Activated naive CD4-positive, alpha-beta T cell treated with anti-CD3 and anti-CD28 coated beads, Interleukin-2, amount 50 U/mL, for 72 hours (primary cell): Measurements from ENCODE around the gene TRABD2B. TPM values are rescaled to one million over a fixed set of nuclear protein-coding genes. Genes with fewer than 3 reads are reported as not detected.

Source experiments
- ATAC-seq, 2 donors: fragments of 150-1000 bp; cut with Tn5 transposase; 2 replicates each; pipeline ENCODE4 v1.10.0; 2021; ENCODE audit warnings: mild to moderate bottlenecking in 2 of 2, moderate library complexity in 2 of 2
- DNase-seq, 2 donors: peaks; one replicate each; pipeline ENCODE4 v3.0.0; 2021 to 2022; ENCODE audit warnings: low spot score in 2 of 2
- H3K27ac Mint-ChIP-seq, 2 donors: one replicate each; pipeline ENCODE4 v1.8.0; 2022; ENCODE audit warnings: mild to moderate bottlenecking in 2 of 2, mixed read lengths in 2 of 2
- H3K36me3 Mint-ChIP-seq, 2 donors: one replicate each; pipeline ENCODE4 v1.8.0; 2022; ENCODE audit warnings: mixed read lengths in 2 of 2
- H3K9me3 Mint-ChIP-seq, 2 donors: one replicate each; pipeline ENCODE4 v1.8.0; 2022; ENCODE audit warnings: mixed read lengths in 2 of 2
- total RNA-seq, 2 donors: library from RNA; stranded (reverse); gene quantifications; one replicate each; pipeline ENCODE4 v1.2.3, GENCODE V29; 2022

TRABD2B gene
- total RNA-seq, 2 donors from 2014 or later, result not detected

DNA sequence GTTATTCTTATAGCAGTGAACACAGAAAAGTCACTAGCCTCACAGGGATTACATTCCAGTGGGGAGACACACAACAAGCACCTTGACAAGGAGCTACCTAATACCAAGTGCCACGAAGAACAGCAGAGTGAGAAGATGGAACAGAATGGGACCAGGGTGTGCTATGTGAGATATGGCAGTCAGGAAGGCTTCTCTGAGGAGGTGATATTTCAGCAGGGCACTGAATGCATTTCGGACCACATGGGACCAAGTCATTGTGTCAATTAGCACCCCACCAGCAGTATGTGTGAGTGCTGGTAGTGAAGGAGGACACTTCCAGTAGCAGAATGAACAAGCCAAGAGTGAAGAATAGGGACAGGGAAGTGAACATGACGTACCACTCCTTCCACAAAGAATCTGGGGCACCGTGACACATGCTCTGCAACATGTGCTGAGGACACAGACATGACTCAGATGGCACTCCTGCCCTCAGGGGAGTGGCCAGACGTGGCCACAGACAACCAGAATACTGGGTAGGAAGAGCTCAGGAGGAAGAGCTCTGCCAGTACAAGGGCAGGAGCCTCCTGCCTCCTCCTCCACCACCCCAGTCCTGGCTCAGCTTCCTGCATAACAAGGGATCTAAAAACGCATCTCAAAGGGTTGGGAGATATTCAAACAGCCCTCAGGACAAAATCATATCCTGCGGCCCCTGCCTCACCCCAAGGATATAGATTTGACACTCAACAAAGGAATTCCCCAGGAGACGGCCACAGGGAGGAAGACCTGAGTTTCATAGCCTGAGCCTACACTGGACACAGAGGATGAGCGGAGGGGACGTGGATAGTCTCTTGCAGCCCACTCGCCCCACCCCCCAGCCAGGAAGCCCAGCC, 102.5 kb downstream of the TRABD2B start:
- no peaks in the 10 kb centered on the region for H3K36me3 Mint-ChIP-seq
- no peaks in the 10 kb centered on the region for H3K9me3 Mint-ChIP-seq
- H3K27ac Mint-ChIP-seq, result no peak overlapping the region
- DNase-seq (no peak), ATAC-seq (no peak)

DNA sequence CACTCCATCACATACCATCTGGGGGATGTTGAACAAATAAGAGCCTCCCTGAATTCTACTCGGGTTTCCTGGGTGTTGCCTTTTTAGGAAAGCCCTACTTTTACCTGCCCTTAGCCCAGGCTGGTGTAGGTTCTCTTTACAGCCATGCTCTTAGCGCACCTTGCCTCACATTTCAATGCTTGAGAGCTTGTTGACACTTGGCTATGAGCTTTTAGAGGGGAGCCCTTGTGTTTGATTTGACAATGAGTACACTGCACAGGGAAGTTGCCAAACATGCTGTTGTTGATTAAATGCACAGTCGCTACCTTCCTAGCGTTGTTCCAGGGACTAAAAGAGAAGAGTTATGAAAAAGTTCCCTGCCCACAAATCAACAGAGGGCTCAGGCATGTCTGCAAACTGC, 103.8 kb downstream of the TRABD2B start:
- Mint-ChIP-seq H3K27ac (no peak overlapping the region), H3K9me3 (no peaks in the 10 kb centered on the region), H3K36me3 (no peaks in the 10 kb centered on the region)
- DNase-seq (no peak), ATAC-seq (no peak)

DNA sequence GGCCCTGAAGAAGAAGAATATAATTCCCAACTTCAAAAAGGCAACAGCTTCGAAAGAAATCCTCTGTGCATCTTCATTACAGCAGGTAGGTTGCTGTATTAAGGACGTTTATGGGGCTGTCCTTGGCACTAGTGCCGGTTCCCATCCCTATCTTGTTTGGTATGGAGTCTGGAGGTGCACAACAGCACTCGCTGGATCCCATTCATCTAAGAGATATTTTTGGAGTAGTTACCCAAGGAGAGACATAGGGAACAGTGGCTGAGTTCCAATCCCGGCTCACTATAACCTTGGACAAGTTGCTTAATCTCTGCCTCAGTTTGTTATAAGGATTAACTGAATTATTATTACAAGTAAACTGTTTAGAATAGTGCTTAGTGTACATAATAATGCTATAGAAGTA, 106.4 kb downstream of the TRABD2B start:
- Mint-ChIP-seq H3K9me3 (no peaks in the 10 kb centered on the region), H3K27ac (no peak overlapping the region), H3K36me3 (no peaks in the 10 kb centered on the region)
- ATAC-seq, result no peak
- no peak for DNase-seq

DNA sequence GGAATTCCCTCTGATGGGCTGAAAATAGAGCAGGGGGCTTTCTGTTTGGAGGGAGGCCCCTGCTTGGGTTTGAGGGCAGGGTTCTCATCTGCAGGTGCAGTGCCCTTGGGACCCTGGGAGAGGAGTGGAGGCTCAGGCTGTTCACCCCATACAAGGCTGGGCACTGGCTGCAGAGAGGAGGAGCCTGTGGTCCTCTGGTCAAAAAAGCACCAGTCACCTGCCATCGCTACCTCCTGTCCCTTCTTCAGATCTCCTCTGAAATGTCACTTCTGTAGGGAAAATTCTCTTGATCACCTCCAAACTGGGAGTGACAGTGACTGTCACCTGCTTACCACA, 108.9 kb downstream of the TRABD2B start:
- Mint-ChIP-seq H3K27ac (no peak overlapping the region), H3K9me3 (no peaks in the 10 kb centered on the region), H3K36me3 (no peaks in the 10 kb centered on the region)
- DNase-seq (no peak), ATAC-seq (no peak)

DNA sequence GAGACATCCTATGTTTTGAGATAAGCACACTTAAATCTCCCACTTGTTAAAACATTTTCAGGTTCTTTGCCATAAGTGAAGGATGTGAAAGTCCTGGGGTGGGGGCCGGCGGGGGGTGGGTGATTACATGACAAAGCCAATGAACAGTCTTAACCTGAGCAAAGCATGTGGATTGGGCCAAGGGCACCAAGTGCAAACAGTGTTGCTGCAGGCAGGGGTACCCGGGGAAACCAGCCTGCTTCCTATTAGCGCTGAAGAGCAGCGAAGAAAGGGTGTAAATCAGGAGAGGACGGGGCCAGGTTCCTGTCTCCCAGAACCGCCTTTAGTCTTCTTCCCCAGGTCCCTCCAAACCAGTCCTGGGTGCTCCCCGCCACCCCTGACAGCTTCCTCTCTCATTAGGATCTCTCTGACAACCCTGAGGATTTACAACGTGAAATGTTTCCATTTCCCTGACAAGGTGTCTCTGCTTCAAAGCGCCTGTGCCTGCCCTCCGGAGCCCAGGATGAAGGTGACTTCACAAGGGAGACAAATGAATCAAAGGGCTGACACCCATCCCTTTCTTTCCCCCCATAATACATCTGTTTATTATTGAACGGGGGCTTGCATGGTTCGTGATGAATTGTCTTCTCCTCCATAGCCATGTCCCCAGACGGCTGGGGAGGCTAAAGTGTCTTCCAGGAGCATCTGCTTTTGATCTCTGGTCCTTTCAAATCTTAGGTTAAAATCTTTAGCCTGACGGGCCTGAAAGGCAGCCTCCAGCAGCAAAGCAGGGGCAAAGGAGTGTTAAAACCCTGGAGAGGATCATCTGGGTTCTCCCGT, 109.5 kb downstream of the TRABD2B start:
- ATAC-seq (no peak), DNase-seq (no peak)
- H3K27ac Mint-ChIP-seq, result no peak overlapping the region
- H3K36me3 Mint-ChIP-seq, result no peaks in the 10 kb centered on the region
- no peaks in the 10 kb centered on the region for H3K9me3 Mint-ChIP-seq

DNA sequence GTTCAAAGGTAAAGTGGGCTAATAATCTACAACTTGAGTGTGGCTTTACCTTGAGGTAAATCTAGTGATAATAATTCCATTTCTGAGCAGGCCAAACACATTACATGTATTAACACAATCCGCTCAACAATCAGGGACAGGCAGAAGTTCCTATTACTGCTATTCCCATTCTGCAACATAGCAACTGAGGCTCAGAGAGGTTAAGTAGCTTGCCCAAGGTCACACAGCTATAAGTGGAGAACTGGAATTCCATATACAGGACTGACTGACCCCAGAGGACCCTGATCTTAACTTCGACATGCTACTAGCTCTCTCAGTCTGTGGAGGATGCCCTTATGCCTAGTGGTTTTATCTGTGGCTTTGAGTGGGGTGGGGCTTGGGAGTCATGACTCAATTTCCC, 110.1 kb downstream of the TRABD2B start:
- DNase-seq (no peak), ATAC-seq (no peak)
- H3K27ac Mint-ChIP-seq, result no peak overlapping the region
- H3K9me3 Mint-ChIP-seq, result no peaks in the 10 kb centered on the region
- H3K36me3 Mint-ChIP-seq, result no peaks in the 10 kb centered on the region

DNA sequence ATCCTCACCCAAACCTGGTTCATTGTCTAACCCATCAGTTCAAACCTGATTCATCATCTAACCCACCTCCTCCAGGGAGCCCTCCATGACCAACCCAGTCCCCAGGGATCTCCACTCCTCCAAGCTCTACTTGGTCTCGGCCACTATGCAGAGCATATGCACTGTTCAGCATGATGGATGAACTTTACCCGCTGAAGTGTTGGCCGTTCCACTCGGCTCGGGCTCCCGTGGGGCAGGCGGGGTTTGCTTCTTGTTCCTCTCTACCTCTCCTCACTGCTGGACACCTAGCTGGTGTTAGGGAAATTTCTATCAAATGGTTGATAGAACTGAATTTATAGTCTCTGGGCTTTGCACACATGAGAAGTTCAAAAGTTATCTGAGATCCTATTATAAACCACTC, 111.0 kb downstream of the TRABD2B start:
- Mint-ChIP-seq H3K36me3 (no peaks in the 10 kb centered on the region), H3K9me3 (no peaks in the 10 kb centered on the region), H3K27ac (no peak overlapping the region)
- no peak for ATAC-seq
- DNase-seq, result no peak

DNA sequence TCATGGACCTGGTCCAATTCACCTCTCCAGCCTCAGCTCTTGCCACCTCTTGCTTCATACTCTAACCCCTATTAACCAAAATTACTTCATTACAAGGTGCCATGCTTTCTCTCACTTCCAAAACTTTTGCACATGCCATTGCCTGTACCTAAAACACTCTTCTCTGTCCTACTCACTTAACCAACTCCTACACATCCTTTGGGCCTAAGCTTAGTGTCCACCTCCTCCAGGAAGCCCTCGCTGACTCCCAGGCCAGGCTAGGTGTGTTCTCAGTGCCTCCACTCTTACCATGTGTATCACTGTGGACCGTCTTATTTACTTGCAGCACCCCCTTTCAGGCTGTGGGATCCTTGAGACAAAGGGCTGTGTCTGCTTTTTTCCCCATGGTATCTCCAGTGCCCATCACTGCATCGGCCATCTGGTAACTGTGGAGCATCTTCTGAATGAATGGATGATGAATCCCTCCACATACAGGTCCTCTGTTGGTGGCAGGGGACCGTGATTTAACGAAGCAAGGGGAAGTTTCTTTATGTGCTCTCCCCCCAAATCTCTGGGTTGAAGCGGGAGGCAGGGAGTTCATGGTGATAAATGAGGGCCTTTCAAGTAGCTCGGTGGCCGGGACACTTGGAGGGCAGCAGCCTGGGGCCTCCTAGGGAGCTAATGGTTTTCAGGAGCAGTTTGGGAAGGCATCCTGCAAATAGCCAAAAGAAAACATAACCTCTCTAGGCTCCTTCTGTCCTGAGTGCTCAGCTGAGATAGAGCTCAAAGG, 111.9 kb downstream of the TRABD2B start:
- ATAC-seq (no peak), DNase-seq (no peak)
- no peaks in the 10 kb centered on the region for H3K36me3 Mint-ChIP-seq
- H3K27ac Mint-ChIP-seq, result no peak overlapping the region
- H3K9me3 Mint-ChIP-seq, result no peaks in the 10 kb centered on the region

DNA sequence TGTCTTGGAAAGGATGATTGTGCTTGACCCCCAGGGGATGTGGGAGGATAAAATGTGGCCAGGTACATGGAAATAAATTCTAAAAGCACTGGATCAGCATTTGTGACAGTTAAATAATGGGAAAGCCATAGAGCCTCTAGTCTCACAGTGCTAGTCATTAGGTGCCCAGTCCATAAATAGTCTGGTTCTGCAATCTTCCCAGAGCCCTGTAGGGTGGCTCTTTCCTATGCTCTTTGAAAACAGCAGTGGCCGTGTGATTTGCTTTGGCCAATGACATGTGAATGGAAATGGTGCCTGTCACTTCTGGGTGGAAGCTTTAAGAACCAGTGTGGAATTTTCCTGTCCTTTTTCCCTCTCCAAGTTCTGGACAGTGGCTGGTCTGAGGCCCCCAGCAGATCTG, 113.2 kb downstream of the TRABD2B start:
- no peak for DNase-seq
- Mint-ChIP-seq H3K27ac (no peak overlapping the region), H3K36me3 (no peaks in the 10 kb centered on the region), H3K9me3 (no peaks in the 10 kb centered on the region)
- no peak for ATAC-seq

DNA sequence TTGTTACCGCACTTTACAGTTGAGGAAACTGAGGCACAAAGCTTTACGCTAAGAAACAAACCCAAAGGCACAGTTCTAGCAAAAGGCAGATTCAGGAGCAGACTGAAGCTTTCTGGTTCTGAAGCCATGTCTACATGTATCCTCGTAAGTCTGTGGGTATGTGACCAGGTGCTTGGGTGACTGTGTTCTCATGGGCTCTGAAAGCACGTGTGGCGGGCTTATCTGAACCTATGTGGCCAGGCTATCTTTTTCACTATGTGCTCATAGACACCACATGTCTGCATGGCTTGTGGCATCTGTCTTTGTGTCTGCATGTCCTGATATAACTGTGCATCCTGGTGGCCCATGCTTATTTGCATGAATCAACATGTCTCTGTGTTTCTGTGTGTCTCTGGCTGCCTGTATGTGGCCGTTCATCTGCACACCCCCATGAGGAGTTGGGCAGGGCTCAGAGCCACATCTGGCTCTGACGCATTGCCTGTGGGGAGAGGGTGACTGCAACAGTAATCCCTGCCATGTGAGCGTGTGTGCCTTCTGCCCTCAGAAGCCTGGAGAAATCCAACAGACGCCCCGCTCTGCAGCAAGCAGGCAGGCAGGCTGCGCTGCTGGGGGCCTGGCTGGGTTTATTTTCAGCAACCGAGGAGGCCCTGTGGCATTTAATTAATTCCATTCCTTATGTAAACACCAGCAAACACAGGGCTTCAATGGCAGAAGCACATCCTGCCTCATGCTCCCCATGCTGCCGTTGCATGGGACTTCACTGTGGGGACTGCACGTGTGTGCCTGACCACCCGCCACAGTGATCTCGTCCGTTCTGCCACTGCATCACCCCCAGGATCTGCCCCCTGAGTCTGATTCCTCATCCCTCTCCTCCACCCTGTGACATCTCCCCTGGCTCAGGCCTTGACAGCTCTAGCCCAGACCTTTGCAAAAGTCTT, 115.4 kb downstream of the TRABD2B start:
- ATAC-seq, result no peak
- no peaks in the 10 kb centered on the region for H3K36me3 Mint-ChIP-seq
- no peak overlapping the region for H3K27ac Mint-ChIP-seq
- DNase-seq, result no peak
- no peaks in the 10 kb centered on the region for H3K9me3 Mint-ChIP-seq

DNA sequence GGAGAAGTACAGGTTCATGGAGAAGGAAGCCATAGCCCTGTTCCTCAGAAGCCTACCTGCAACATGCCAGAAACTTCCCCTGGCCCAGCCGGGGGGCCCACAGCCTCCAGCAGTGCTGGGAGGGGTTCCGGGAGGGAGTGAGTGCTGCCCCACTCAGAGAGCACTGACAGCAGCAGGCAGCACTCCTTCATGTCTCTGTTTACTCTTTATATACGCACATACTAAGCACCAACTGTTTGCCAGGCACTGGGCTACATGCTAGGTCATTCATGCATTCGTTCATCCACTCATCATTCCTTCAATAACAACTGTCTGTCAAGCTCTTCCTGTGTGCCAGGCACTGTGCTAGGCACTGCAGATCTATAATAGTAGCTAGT, 120.6 kb downstream of the TRABD2B start:
- no peaks in the 10 kb centered on the region for H3K9me3 Mint-ChIP-seq
- ATAC-seq (no peak), DNase-seq (no peak)
- H3K27ac Mint-ChIP-seq, result no peak overlapping the region
- H3K36me3 Mint-ChIP-seq, result no peaks in the 10 kb centered on the region

DNA sequence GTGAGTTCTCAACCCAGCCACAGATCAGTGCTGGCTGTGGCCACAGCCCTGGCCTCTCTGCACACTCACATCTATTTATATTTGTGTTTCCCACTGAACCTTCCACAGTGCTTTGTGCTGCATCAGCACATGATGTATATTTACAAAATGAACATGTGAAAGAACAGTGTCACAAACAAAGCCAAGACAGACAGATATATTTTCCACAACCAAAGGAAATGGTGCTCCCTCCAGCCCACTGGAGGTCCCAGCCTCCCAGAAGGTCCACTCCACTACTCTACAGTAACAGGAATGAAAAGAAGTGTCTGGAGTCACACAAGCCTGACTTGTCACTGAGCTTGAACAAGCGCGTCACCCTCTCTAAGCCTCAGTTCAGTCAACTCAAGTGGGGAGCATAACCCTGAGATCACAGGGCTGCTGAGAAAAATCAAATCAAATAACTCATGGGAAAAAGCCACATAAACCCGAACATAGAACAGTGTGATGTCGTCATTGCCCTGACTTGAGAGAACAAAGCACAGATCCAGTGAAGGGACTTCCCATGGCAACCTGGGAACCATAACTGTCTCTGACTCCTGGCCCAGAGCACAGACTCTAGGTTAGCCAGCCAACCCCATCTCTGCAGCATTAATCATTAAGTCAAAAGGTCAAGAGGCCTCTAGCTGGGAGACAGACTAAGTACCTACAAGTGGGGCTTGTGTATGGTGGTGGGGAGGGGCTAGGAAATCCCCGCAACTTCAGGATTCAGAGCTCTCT, 121.2 kb downstream of the TRABD2B start:
- Mint-ChIP-seq H3K27ac (no peak overlapping the region), H3K9me3 (no peaks in the 10 kb centered on the region), H3K36me3 (no peaks in the 10 kb centered on the region)
- ATAC-seq (peak; percentile 22 to 67), DNase-seq (no peak)

DNA sequence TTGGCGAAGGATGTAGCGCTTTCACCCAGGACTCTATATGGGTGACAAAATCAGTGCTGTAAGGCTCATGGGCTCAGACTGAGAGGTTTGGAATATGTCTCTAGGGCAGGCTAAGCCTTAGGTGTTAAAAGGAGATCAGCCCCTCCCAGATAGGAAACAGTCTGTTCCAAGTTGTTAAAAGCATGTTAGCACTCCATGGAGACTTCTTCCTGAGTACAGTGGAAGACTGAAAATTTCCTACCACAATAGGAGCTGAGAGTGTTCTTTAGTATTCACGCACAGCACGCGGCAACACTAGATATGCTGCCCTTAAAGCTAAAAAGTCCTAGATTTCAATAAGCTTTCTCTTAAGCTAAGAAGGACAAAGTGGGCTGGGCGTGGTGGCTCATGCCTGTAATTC, 122.1 kb downstream of the TRABD2B start:
- Mint-ChIP-seq H3K9me3 (no peaks in the 10 kb centered on the region), H3K36me3 (no peaks in the 10 kb centered on the region), H3K27ac (no peak overlapping the region)
- ATAC-seq (no peak), DNase-seq (no peak)

DNA sequence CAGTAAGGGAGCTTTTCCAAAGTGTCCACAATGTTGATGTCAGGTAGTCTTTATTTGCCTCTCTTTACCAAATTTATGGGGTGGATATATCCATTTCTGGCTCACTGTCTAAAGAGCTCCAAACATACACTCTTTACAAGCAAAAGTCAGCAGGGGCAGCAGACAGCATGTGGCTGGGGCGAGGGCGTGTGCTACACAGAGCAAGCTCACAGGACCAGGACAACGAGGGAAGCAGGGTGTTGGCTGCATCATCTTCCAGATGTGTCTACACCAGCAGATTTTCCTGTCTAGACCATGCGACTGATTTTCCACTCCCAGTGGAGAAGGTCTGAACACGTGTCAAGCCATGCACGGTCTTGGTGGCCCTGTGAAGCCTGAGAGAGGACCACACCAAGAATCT, 123.8 kb downstream of the TRABD2B start:
- H3K36me3 Mint-ChIP-seq, result no peaks in the 10 kb centered on the region
- H3K9me3 Mint-ChIP-seq, result no peaks in the 10 kb centered on the region
- no peak overlapping the region for H3K27ac Mint-ChIP-seq
- no peak for ATAC-seq
- no peak for DNase-seq

DNA sequence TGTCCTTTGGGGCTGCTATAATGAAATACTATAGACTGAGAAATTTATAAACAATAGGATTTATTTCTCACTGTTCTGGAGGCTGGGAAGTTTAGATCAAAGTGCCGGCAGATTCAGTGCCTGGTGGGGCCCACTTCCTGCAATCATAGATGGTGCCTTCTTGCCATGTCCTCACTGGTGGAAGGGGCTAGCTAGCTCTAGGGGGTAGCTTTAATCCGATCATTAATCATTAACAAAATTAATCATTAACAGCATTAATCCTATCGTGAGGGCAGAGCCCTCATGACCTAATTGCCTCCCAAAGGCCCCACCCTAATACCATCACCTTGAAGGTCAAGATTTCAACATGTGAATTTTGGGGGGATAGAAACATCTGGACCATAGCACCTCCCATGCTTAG, 124.3 kb downstream of the TRABD2B start:
- no peak for ATAC-seq
- DNase-seq, result no peak
- H3K9me3 Mint-ChIP-seq, result no peaks in the 10 kb centered on the region
- no peak overlapping the region for H3K27ac Mint-ChIP-seq
- H3K36me3 Mint-ChIP-seq, result no peaks in the 10 kb centered on the region
